Measurements from ENCODE around the gene NCR3LG1. TPM values are rescaled to one million over a fixed set of nuclear protein-coding genes. Genes with fewer than 3 reads are reported as not detected.

Gene NCR3LG1
- total and polyA plus RNA-seq, 9 of the 15 experiments (the other 6 are each of a cell fraction or from before 2014, with no cell fraction given), result 4.1 to 39.8 (median 25.1) TPM

DNA sequence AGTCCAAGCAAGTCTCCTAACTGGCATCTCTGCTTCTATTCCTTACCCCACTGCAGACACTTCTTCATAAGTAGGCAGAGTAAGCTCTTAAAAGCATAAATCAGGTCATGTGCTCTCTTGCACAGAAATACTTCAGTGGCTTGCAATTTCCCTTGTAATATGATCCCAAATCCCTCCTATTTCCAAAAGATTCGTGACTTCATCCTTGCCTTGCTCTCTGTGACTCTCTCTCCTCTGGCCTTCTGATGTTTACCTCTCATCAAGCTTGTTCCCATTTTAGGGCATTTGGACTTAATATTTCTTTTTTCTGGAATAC, 37.4 kb upstream of the NCR3LG1 start:
- Histone ChIP-seq H4K20me1 (replicated peaks; ENCODE audit: control insufficient read depth, insufficient read depth, low read length) (no peaks in the 10 kb centered on the region), H3K9ac (ENCODE audit: insufficient read depth in 1 of 2, low read depth in 2 of 2, low read length in 2 of 2) (no peak overlapping the region), H3K4me2 (ENCODE audit: insufficient read depth, low read length) (no peak overlapping the region), H3K9me3 (replicated peaks; ENCODE audit: control insufficient read depth, insufficient read depth, low read depth, low read length) (no peaks in the 10 kb centered on the region), H3K4me3 (no peak overlapping the region), H3K36me3 (ENCODE audit: control insufficient read depth, insufficient read depth, low read length) (peaks cover 36% of the 10 kb centered on the region; the same call in 1 of the 3 replicates), H3K4me1 (replicated peaks in 1 of 2; ENCODE audit: control insufficient read depth in 2 of 2, insufficient read depth in 2 of 2, low read length in 2 of 2) (no peaks in the 10 kb centered on the region), H3K9me1 (ENCODE audit: control insufficient read depth, insufficient read depth, low read length) (no peaks in the 10 kb centered on the region), H3K27ac (ENCODE audit: extremely low read depth, low read depth, low read length) (no peak overlapping the region), H3K79me2 (ENCODE audit: control insufficient read depth, insufficient read depth, low read length) (no peaks in the 10 kb centered on the region), H2AFZ (ENCODE audit: low read depth, low read length) (no peak overlapping the region), H3K27me3 (ENCODE audit: control insufficient read depth in 2 of 2, insufficient read depth in 2 of 2, low read length in 2 of 2) (no peaks in the 10 kb centered on the region)
- ChIA-PET POLR2A (no interaction called here), CTCF (ENCODE audit: low intra/inter-chr PET ratio) (no interaction called here)
- no TSS peak for BruUV-seq (replicated peaks)
- WGBS (ENCODE audit: insufficient coverage, low coverage, missing lambda C conversion rate), result 56% methylated on average over 1 of the region's 1 CpG
- intact Hi-C loops (cut with micrococcal nuclease), result no loop called here
- no peak for ATAC-seq
- in situ Hi-C loops (cut with MboI), result no loop called here
- no peak for FAIRE-seq
- DNase-seq (ENCODE audit: extremely low read depth in 1 of 4, low spot score in 3 of 4), result no peak
- TF ChIP-seq XRCC3 (IDR thresholded peaks at IDR 0.05) (no peak), MLLT1 (IDR thresholded peaks at IDR 0.05) (no peak), ELF2 (CRISPR knock-in tag; IDR thresholded peaks at IDR 0.05) (no peak), ID3 (CRISPR knock-in tag; IDR thresholded peaks at IDR 0.05) (no peak), ID3 (tag; IDR thresholded peaks at IDR 0.05) (no peak), ZNF444 (CRISPR knock-in tag; IDR thresholded peaks at IDR 0.05) (no peak), POLR2G (IDR thresholded peaks at IDR 0.05; ENCODE audit: low read depth, low read length) (no peak), KLF16 (IDR thresholded peaks at IDR 0.05) (no peak), RBM25 (IDR thresholded peaks at IDR 0.05; ENCODE audit: low read depth, low read length, severe bottlenecking) (no peak), NFIX (CRISPR knock-in tag; IDR thresholded peaks at IDR 0.05; ENCODE audit: low read depth) (no peak), TEAD4 (IDR thresholded peaks at IDR 0.05; ENCODE audit: low read length) (no peak), TEAD4 (CRISPR knock-in tag; IDR thresholded peaks at IDR 0.05; ENCODE audit: borderline replicate concordance) (no peak), XRCC5 (IDR thresholded peaks at IDR 0.05; ENCODE audit: low read depth, low read length) (no peak)
- TF ChIP-seq, protein P1, sequence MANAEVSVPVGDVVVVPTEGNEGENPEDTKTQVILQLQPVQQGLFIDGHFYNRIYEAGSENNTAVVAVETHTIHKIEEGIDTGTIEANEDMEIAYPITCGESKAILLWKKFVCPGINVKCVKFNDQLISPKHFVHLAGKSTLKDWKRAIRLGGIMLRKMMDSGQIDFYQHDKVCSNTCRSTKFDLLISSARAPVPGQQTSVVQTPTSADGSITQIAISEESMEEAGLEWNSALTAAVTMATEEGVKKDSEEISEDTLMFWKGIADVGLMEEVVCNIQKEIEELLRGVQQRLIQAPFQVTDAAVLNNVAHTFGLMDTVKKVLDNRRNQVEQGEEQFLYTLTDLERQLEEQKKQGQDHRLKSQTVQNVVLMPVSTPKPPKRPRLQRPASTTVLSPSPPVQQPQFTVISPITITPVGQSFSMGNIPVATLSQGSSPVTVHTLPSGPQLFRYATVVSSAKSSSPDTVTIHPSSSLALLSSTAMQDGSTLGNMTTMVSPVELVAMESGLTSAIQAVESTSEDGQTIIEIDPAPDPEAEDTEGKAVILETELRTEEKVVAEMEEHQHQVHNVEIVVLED (CRISPR knock-in tag; IDR thresholded peaks at IDR 0.05), result no peak
- TF ChIP-seq, protein P2, sequence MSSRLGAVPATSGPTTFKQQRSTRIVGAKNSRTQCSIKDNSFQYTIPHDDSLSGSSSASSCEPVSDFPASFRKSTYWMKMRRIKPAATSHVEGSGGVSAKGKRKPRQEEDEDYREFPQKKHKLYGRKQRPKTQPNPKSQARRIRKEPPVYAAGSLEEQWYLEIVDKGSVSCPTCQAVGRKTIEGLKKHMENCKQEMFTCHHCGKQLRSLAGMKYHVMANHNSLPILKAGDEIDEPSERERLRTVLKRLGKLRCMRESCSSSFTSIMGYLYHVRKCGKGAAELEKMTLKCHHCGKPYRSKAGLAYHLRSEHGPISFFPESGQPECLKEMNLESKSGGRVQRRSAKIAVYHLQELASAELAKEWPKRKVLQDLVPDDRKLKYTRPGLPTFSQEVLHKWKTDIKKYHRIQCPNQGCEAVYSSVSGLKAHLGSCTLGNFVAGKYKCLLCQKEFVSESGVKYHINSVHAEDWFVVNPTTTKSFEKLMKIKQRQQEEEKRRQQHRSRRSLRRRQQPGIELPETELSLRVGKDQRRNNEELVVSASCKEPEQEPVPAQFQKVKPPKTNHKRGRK (tag; IDR thresholded peaks at IDR 0.05), result no peak

Measured in K562 (cell line).